Choroid plexus epithelial cell (primary cell): ENCODE data around the gene PNKD.

Experiments used
- DNase-seq: peaks from one replicate; pipeline ENCODE4 v3.0.0-alpha.2; 2010; ENCODE audit warnings: low read depth
- H3K4me3 ChIP-seq: 2 replicates; pipeline ENCODE4 v1.5.1; 2011; ENCODE audit warnings: low read depth, mild to moderate bottlenecking, control low read depth, low read length, moderate library complexity
- CTCF ChIP-seq: conservative IDR thresholded peaks from 2 replicates; pipeline ENCODE4 v1.5.1; 2011; ENCODE audit warnings: low read depth, mild to moderate bottlenecking, control low read depth, inconsistent platforms, low read length, moderate library complexity

Gene PNKD

GRCh38 chr2:218360453-218360852 lies 90.1 kb downstream of the PNKD start:
- no peak for TF ChIP-seq CTCF
- no peak overlapping the region for H3K4me3 ChIP-seq
- no peak for DNase-seq

GRCh38 chr2:218362606-218363005 lies 92.3 kb downstream of the PNKD start:
- DNase-seq = no peak
- H3K4me3 ChIP-seq = no peak overlapping the region
- no peak for TF ChIP-seq CTCF

GRCh38 chr2:218363736-218364135 lies 93.4 kb downstream of the PNKD start:
- no peak for TF ChIP-seq CTCF

DNA sequence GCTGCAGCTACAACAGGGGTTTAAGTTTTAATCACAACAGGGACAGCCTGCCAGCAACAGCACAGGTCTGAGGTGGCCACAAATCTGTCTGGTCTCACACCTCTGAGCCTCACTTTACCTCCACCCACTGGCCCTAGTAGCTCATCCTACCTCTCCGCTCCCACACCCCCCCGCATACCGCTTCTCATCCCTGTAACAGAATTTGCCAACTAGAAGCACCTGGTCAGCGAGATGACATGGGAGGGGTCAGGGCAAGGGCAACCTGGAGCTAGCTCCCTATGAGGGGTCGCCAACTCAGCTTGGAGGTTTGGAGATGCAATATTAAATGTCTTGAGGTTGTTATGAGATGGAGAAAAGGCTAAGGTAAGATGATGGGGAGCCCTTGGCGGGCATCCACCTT lies 93.9 kb downstream of the PNKD start:
- TF ChIP-seq CTCF = no peak
- H3K4me3 ChIP-seq = no peak overlapping the region
- DNase-seq = no peak

More at GRCh38 chr2:218363736-218364135, 93.4 kb downstream of the PNKD start:
- DNase-seq = no peak
- no peak overlapping the region for H3K4me3 ChIP-seq

DNA sequence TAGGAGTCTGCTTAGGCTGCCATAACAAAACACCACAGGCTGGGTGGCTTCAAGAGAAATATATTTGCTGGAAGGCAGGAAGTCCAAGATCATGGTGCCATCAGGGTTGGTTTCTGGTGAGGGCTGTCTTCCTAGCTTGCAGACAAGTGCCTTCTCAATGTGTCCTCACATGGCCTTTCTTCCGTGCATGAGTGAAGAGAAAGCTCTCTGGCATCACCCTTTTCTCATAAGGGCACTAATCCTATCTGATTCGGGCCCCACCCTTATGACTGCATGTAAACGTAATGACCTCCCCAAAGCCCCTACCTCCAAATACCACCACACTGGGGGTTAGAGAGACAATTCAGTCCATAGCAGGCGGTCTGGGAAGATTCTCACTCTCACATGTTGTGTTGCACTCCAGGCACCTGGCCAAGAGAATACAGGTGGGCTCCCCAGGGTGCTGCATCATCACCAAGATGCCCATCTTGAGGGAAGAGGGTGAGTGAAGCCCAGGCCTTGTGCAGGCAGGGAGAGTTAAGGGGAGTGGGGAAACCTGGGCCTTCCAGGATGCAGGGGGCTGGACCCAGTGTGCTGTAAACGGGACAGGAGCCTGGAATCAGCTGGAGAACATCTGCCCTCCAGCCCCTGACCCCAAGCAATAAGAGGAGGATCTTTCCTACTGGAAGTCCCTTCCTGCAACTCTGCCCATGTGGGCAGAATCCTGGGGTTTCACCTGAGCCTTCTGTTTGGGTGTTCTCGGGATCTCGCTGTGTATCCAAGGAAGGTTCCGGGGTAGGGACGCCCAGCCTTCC lies 96.5 kb downstream of the PNKD start:
- TF ChIP-seq CTCF = no peak
- no peak for DNase-seq
- no peak overlapping the region for H3K4me3 ChIP-seq

DNA sequence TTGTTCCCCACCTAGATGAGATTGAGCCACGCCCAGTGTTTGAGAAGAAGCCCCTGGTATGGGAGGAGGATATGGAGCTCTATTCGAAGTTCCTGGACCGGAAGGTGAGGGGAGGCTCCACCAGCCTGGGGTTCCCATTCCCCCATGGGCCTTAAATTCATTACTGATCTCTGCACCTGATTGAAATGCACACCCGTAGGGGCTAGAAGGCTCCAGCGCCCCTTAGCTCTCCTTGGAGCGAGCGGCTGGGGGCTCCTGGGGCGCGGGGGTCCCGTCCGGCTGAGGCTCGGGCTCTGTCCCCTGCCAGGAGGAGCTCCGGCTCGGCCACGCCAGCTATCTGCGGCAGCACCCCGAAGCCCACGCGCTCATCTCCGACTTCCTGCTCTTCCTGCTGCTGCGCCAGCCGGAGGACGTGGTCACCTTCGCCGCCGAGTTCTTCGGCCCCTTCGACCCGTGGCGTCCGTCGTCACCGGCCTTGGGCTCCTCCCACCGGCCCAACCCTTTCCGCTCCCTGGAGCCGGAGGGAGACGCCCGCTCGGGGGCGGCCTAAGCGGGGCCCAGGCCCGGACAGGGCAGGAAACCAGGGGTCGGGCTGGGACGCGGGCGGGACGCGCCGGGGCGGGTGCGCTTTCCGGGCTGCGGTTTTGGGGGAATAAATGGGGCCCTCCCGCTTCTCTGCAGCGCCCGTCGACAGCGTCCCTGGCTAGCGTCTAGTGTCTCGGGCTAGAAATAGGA lies 97.3 kb downstream of the PNKD start:
- peak; percentile 63 for DNase-seq
- no peak for TF ChIP-seq CTCF
- peak overlapping the region; percentile 64 for H3K4me3 ChIP-seq

GRCh38 chr2:218368150-218368528 lies 97.8 kb downstream of the PNKD start:
- DNase-seq = no peak
- no peak for TF ChIP-seq CTCF
- peak overlapping the region; percentile 64 for H3K4me3 ChIP-seq
